NCI-H526 (cell line): ENCODE measurements around the gene ZNF738.

ENCODE experiments used
- DNase-seq, 2 experiments: peaks; one replicate each; lab custom pipeline; 2025; lab: John Stamatoyannopoulos, UW

Gene ZNF738

DNA sequence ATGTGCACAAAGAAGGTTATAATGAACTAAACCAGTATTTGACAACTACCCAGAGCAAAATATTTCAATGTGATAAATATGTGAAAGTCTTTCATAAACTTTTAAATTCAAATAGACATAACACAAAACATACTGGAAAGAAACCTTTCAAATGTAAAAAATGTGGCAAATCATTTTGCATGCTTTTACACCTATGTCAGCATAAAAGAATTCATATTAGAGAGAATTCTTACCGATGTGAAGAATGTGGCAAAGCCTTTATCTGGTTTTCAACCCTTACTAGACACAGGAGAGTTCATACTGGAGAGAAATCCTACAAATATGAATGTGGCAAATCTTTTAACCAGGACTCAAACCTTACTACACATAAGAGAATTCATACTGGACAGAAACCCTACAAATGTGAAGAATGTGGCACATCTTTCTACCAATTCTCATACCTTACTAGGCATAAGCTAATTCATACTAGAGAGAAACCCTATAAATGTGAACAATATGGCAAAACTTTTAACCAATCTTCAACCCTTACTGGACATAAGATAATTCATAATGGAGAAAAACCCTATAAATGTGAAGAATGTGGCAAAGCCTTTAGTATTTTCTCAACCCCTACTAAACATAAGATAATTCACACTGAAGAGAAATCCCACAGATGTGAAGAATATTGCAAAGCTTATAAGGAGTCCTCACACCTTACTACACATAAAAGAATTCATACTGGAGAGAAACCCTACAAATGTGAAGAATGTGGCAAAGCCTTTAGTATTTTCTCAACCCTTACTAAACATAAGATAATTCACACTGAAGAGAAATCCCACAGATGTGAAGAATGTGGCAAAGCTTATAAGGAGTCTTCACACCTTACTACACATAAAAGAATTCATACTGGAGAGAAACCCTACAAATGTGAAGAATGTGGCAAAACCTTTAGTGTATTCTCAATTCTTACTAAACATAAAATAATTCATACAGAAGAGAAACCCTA is 64.5 kb downstream of the ZNF738 start:
- no peak for DNase-seq
